Measurements from ENCODE around the gene PRSS35. TPM values are rescaled to one million over a fixed set of nuclear protein-coding genes. Genes with fewer than 3 reads are reported as not detected.

Gene PRSS35, protein sequence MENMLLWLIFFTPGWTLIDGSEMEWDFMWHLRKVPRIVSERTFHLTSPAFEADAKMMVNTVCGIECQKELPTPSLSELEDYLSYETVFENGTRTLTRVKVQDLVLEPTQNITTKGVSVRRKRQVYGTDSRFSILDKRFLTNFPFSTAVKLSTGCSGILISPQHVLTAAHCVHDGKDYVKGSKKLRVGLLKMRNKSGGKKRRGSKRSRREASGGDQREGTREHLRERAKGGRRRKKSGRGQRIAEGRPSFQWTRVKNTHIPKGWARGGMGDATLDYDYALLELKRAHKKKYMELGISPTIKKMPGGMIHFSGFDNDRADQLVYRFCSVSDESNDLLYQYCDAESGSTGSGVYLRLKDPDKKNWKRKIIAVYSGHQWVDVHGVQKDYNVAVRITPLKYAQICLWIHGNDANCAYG
- total RNA-seq: 0.33 TPM in 1 of 2 replicates, not detected in the other

DNA sequence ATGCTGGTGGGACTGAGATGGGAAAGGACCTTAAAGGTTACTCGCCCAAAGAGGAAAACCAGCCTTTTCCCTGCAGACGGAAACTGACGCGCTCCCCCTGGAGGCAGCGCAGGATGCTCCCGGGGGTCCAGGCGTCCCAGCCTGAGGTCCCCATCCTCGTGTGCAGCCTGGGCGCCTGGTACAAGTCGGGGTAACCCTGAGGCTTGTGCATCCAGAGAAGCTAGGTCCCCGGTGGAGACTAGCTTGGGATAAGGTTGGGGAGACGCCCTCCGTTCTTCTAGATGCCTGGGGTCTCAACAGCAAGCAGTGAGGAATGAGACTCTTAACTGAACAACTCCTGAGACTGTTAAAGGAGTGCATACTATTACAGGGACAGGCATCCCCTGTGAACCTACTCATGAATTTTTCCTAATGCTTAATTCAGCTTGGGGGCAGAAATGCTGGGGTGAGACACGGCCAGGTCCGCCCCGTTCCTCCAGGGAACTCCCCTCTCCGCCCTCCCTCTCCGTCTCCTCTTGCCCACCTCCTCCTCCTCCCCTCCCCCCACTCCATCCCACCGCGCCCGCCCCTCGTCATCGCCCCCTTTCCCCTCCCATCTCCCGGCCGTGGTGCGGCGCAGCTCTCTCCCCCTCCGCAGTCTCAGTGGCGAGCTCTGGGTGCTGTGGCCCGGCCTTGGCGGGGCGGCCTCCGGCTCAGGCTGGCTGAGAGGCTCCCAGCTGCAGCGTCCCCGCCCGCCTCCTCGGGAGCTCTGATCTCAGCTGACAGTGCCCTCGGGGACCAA lies at the start of gene PRSS35:
PRSS35 (plus strand) TSS at position 634 of the 781 bp plus-strand sequence. CDS start 10,908 bp downstream, outside the sequence.

Other genes starting within 250 kb of the PRSS35 start
- 8.2 and 15.4 TPM in 2 replicates for gene ME1, start 81.5 kb upstream of the PRSS35 start, total RNA-seq
- gene SNAP91, start 196.6 kb downstream of the PRSS35 start, total RNA-seq: 0.33 and 0.57 TPM in 2 replicates